PC-9 (cell line): ENCODE data around the gene GCHFR. TPM values are rescaled to one million over a fixed set of nuclear protein-coding genes. Genes with fewer than 3 reads are reported as not detected.

ENCODE experiments used
- BruUV-seq: library from RNA; stranded (reverse); fragments of 400-500 nt; replicated peaks from 2 replicates; lab custom pipeline; 2021; lab: Mats Ljungman, UMichigan
- CTCF ChIA-PET: fragments of 300-600 bp; sonication (Branson Sonifier 250); formaldehyde crosslinking; loops from one replicate; lab custom pipeline; 2022; ENCODE audit warnings: antibody characterized with exemption; lab: Charles Lee
- POLR2A ChIA-PET: fragments of 300-600 bp; sonication (Branson Sonifier 250); formaldehyde crosslinking; loops from one replicate; lab custom pipeline; 2022; ENCODE audit warnings: antibody characterized with exemption; ENCODE audit not compliant: unreplicated experiment; lab: Charles Lee
- DNase-seq, 2 experiments: peaks; one replicate each; pipeline versions ENCODE4 v3.0.0 to v3.0.0-alpha.2; 2015 to 2022; ENCODE audit warnings: mixed read lengths in 1 of 2
- H2AFZ ChIP-seq: fragments of 200-600 bp; sonication (generic); 2 replicates; pipeline ENCODE4 v1.8.1; 2017; ENCODE audit warnings: antibody characterized with exemption
- H3F3A ChIP-seq: fragments of 200-600 bp; sonication (generic); 2 replicates; pipeline ENCODE4 v1.8.1; 2017; ENCODE audit warnings: antibody characterized with exemption, mild to moderate bottlenecking, low read depth; ENCODE audit not compliant: insufficient read depth
- H3K27ac ChIP-seq: fragments of 200-600 bp; sonication (generic); 2 replicates; pipeline ENCODE4 v1.6.1; 2016; ENCODE audit warnings: mixed run types
- H3K27me3 ChIP-seq: fragments of 200-600 bp; sonication (generic); 2 replicates; pipeline ENCODE4 v1.6.1; 2016; ENCODE audit warnings: low read depth, mixed run types; ENCODE audit not compliant: insufficient read depth
- H3K36me3 ChIP-seq: fragments of 200-600 bp; sonication (generic); 2 replicates; pipeline ENCODE4 v1.6.1; 2016; ENCODE audit warnings: low read depth, mixed run types
- H3K4me1 ChIP-seq: fragments of 200-600 bp; sonication (generic); replicated peaks from 2 replicates; pipeline ENCODE4 v1.6.1; 2016; ENCODE audit warnings: mixed run types; ENCODE audit not compliant: insufficient read depth
- H3K4me2 ChIP-seq: fragments of 200-600 bp; sonication (generic); 2 replicates; pipeline ENCODE4 v1.6.1; 2017; ENCODE audit warnings: mixed run types
- H3K4me3 ChIP-seq: fragments of 200-600 bp; sonication (generic); 2 replicates; pipeline ENCODE4 v1.6.1; 2016; ENCODE audit warnings: mixed run types
- H3K79me2 ChIP-seq: fragments of 200-600 bp; sonication (generic); 2 replicates; pipeline ENCODE4 v1.6.1; 2017; ENCODE audit warnings: low read depth, mixed run types
- H3K9me2 ChIP-seq: fragments of 200-600 bp; sonication (generic); 2 replicates; pipeline ENCODE4 v1.8.1; 2017; ENCODE audit warnings: mild to moderate bottlenecking; ENCODE audit not compliant: insufficient read depth
- H3K9me3 ChIP-seq: fragments of 200-600 bp; sonication (generic); 2 replicates; pipeline ENCODE4 v1.8.1; 2016; ENCODE audit warnings: low read depth; ENCODE audit not compliant: insufficient read depth
- H4K20me1 ChIP-seq: fragments of 200-600 bp; sonication (generic); 2 replicates; pipeline ENCODE4 v1.8.1; 2017; ENCODE audit not compliant: insufficient read depth
- CTCF ChIP-seq: fragments of 200-600 bp; sonication (generic); conservative IDR thresholded peaks from 2 replicates; pipeline ENCODE4 v1.6.1; 2017; ENCODE audit warnings: mixed run types, antibody characterized with exemption, mild to moderate bottlenecking, moderate library complexity
- EZH2 ChIP-seq: fragments of 200-600 bp; sonication (generic); IDR thresholded peaks from 2 replicates; pipeline ENCODE4 v1.8.0; 2017; ENCODE audit warnings: antibody characterized with exemption, low read depth
- intact Hi-C: fragments of 100-400 bp; cut with micrococcal nuclease; formaldehyde crosslinking; loops from one replicate; pipeline ENCODE4 v1.10.0; 2022; ENCODE audit not compliant: unreplicated experiment
- total RNA-seq: library from RNA; stranded (reverse); gene quantifications from 2 replicates; pipeline ENCODE4 v1.2.3, GENCODE V29; 2021

The GCHFR gene
- total RNA-seq, 1 experiment from 2014 or later: 1.5 TPM

- Histone ChIP-seq H3K9me3 (no peaks in the 10 kb centered on the region), H4K20me1 (no peaks in the 10 kb centered on the region), H3K27ac (no peak overlapping the region), H3K4me1 (peaks cover 43% of the 10 kb centered on the region), H3K9me2 (no peaks in the 10 kb centered on the region), H3F3A (peaks cover 36% of the 10 kb centered on the region), H3K4me2 (no peak overlapping the region), H3K4me3 (no peak overlapping the region), H3K36me3 (0 out of 2 replicates have a peak, but pooled peaks cover 4% of the 10 kb centered on the region), H3K27me3 (no peaks in the 10 kb centered on the region), H3K79me2 (no peaks in the 10 kb centered on the region), H2AFZ (no peak overlapping the region)
- no peak for DNase-seq
- TF ChIP-seq EZH2 (no peak), CTCF (no peak)
- CTCF ChIA-PET: no interaction called here
- intact Hi-C loops: loop anchor here (10.0 kb wide), 1 partner anchor 179 kb away; the partner anchor contains the start of gene KNL1
- no TSS peak for BruUV-seq
- POLR2A ChIA-PET: no interaction called here
Observed at GRCh38 chr15:40773902-40774301, 10.0 kb downstream of the GCHFR start.

DNA sequence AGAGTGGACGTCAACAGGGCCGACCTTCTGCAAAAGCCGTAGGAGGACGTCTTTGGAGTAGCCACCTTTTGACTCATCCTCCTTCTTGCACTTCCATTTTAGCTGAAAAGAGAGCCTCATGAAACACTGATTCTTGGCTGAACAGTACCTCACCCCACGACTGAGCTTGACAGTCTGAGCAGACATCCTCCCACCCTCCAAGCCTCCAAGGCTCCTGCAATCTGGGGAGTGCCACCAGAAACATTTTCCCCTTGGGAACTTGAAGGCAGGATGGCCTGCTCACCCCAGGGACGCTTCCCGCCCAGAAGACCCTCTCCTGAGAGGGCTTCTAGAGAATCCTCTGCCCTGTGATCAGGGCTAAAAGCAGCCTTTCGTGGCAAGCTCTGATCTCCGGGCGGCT, 11.1 kb downstream of the GCHFR start:
- H3K36me3 ChIP-seq: 0 out of 2 replicates have a peak, but pooled peaks cover 4% of the 10 kb centered on the region
- intact Hi-C loops: loop anchor here (10.0 kb wide), 1 partner anchor 180 kb away; the partner anchor contains the start of gene KNL1
- CTCF ChIA-PET: no interaction called here

More for the DNA sequence above, 11.1 kb downstream of the GCHFR start:
- Histone ChIP-seq H3K4me3 (no peak overlapping the region), H3K9me3 (no peaks in the 10 kb centered on the region), H3F3A (peaks cover 30% of the 10 kb centered on the region), H2AFZ (no peak overlapping the region), H4K20me1 (no peaks in the 10 kb centered on the region), H3K79me2 (no peaks in the 10 kb centered on the region), H3K27me3 (no peaks in the 10 kb centered on the region), H3K9me2 (no peaks in the 10 kb centered on the region), H3K4me1 (peaks cover 38% of the 10 kb centered on the region), H3K4me2 (no peak overlapping the region), H3K27ac (no peak overlapping the region)
- no peak for DNase-seq
- no peak for TF ChIP-seq CTCF
- TF ChIP-seq EZH2: no peak
- BruUV-seq: no TSS peak
- POLR2A ChIA-PET: no interaction called here
